Middle frontal gyrus (tissue), 1 donor: Measurements from ENCODE around the gene PLA2G2D.
"Not testable (repeated sequence)": the region's sequence is repeated elsewhere in the genome, so short reads cannot be mapped to it uniquely, and the experiment has no call there.

Experiments used
- DNase-seq: peaks from one replicate; pipeline ENCODE4 v3.0.0-alpha.2; 2015; ENCODE audit warnings: low spot score; ENCODE audit errors: extremely low spot score

Gene PLA2G2D

GRCh38 chr1:20143318-20143717, 24.0 kb upstream of the PLA2G2D start:
- no peak for DNase-seq

GRCh38 chr1:20142001-20142710, 22.8 kb upstream of the PLA2G2D start:
- no peak for DNase-seq

- no peak for DNase-seq
Measured at GRCh38 chr1:20141466-20141865, 22.1 kb upstream of the PLA2G2D start.

GRCh38 chr1:20141001-20141400, 21.7 kb upstream of the PLA2G2D start:
- no peak for DNase-seq

- DNase-seq = no peak
Measured at GRCh38 chr1:20139776-20140612, 20.7 kb upstream of the PLA2G2D start.

GRCh38 chr1:20138961-20139550, 19.7 kb upstream of the PLA2G2D start, which contains the start of gene PLA2G2F:
Gene PLA2G2F (plus strand): TSS chr1:20139323. CDS start chr1:20139428, 105 bp downstream.
- DNase-seq = no peak

GRCh38 chr1:20138346-20138745, 19.0 kb upstream of the PLA2G2D start:
- DNase-seq = no peak

GRCh38 chr1:20137604-20138003, 18.3 kb upstream of the PLA2G2D start:
- DNase-seq = no peak

- DNase-seq = no peak
Measured at GRCh38 chr1:20137055-20137454, 17.7 kb upstream of the PLA2G2D start.

- no peak for DNase-seq
Measured at GRCh38 chr1:20136249-20136648, 16.9 kb upstream of the PLA2G2D start.

- DNase-seq = no peak
Measured at GRCh38 chr1:20134995-20135394, 15.7 kb upstream of the PLA2G2D start.

GRCh38 chr1:20130518-20130917, 11.2 kb upstream of the PLA2G2D start:
- not testable (repeated sequence) for DNase-seq

GRCh38 chr1:20126806-20127440, 7.6 kb upstream of the PLA2G2D start:
- DNase-seq = no peak

- DNase-seq = no peak
Measured at GRCh38 chr1:20126041-20126805, 6.9 kb upstream of the PLA2G2D start.

GRCh38 chr1:20125100-20125499, 5.8 kb upstream of the PLA2G2D start:
- no peak for DNase-seq

- no peak for DNase-seq
Measured at GRCh38 chr1:20124456-20125057, 5.2 kb upstream of the PLA2G2D start.

GRCh38 chr1:20123722-20124455, 4.6 kb upstream of the PLA2G2D start:
- no peak for DNase-seq

- no peak for DNase-seq
Measured at GRCh38 chr1:20120796-20121195, 1.5 kb upstream of the PLA2G2D start.

GRCh38 chr1:20117236-20117635, 2.1 kb downstream of the PLA2G2D start:
- no peak for DNase-seq

- no peak for DNase-seq
Measured at GRCh38 chr1:20115916-20116315, 3.4 kb downstream of the PLA2G2D start.
